Ascending aorta (tissue), 2 donors: ENCODE measurements around the gene SHE. TPM values are rescaled to one million over a fixed set of nuclear protein-coding genes. Genes with fewer than 3 reads are reported as not detected.
A peak's percentile ranks its signal among the peaks of the same experiment; 100 is the strongest.

ENCODE experiments used
- DNase-seq, 2 donors: peaks; one replicate each; pipeline ENCODE4 v3.0.0-alpha.2; 2019; ENCODE audit warnings: low spot score in 2 of 2
- H3K27ac ChIP-seq, 2 donors: fragments of 200-600 bp; sonication (generic); one replicate each; pipeline ENCODE4 v1.5.1; 2016 to 2017; ENCODE audit warnings: mild to moderate bottlenecking in 1 of 2
- H3K27me3 ChIP-seq: fragments of 200-600 bp; sonication (generic); one replicate; pipeline ENCODE4 v1.5.1; 2017
- H3K36me3 ChIP-seq, 2 donors: fragments of 200-600 bp; sonication (generic); one replicate each; pipeline ENCODE4 v1.5.1; 2016
- H3K4me1 ChIP-seq, 2 donors: fragments of 200-600 bp; sonication (generic); one replicate each; pipeline ENCODE4 v1.5.1; 2016 to 2017; ENCODE audit warnings: mild to moderate bottlenecking in 1 of 2
- H3K4me3 ChIP-seq, 2 donors: fragments of 200-600 bp; sonication (generic); one replicate each; pipeline ENCODE4 v1.5.1; 2016 to 2017; ENCODE audit warnings: mild to moderate bottlenecking in 1 of 2
- H3K9me3 ChIP-seq, 2 donors: fragments of 200-600 bp; sonication (generic); one replicate each; pipeline ENCODE4 v1.5.1; 2016
- intact Hi-C: fragments of 100-400 bp; cut with DNase I; formaldehyde crosslinking; loops from one replicate; pipeline ENCODE4 v1.15.1; 2023
- total RNA-seq: library from RNA; depleted of rRNA; stranded (reverse); fragments of >200 nt; gene quantifications from one replicate; pipeline ENCODE4 v1.1.0, GENCODE V29; 2016
- TF ChIP-seq, protein P1 (sequence below), 3 experiments: fragments of 200-600 bp in 2 of 3; fragments of 450-650 bp in 1 of 3; sonication (generic) in 2 of 3; IDR thresholded peaks; one replicate each; pipeline ENCODE4 v1.5.1; 2016 to 2019; ENCODE audit warnings: antibody characterized with exemption in 3 of 3, mild to moderate bottlenecking in 1 of 3, moderate library complexity in 1 of 3

The SHE gene
- total RNA-seq, 1 donor from 2014 or later: 107 TPM

DNA sequence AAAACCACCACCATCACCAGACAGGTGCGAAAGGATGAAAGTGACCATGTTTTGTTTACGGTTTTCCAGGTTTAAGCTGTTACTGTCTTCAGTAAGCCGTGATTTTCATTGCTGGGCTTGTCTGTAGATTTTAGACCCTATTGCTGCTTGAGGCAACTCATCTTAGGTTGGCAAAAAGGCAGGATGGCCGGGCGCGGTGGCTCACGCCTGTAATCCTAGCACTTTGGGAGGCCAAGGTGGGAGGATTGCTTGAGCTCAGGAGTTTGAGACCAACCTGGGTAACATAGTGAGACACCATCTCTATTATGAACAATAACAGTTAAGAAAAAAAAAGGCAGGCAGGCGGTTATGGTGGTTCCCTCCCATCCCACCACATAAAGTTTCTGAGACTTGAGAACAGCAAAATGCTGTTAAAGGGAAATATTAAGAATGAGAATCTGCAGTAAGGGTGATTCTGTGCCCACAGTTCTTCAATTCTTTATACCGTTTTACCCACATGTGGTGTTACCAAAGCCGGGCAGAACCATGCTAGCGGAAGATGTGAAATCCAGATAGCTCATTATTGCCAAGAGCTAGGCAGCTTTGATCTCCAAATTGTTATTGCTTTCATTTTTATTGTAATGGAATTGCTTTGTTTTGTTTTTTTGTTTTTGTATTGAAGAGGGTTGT is 34.6 kb downstream of the SHE start:
- DNase-seq: no peak
- Histone ChIP-seq H3K36me3 (peaks cover 7 to 16% of the 10 kb centered on the region in 2 donors), H3K27me3 (no peaks in the 10 kb centered on the region), H3K4me1 (peaks cover 0 to 2% of the 10 kb centered on the region in 2 donors), H3K27ac (no peak overlapping the region), H3K4me3 (no peak overlapping the region), H3K9me3 (no peaks in the 10 kb centered on the region)
- intact Hi-C loops: no loop called here
- TF ChIP-seq, protein P1, sequence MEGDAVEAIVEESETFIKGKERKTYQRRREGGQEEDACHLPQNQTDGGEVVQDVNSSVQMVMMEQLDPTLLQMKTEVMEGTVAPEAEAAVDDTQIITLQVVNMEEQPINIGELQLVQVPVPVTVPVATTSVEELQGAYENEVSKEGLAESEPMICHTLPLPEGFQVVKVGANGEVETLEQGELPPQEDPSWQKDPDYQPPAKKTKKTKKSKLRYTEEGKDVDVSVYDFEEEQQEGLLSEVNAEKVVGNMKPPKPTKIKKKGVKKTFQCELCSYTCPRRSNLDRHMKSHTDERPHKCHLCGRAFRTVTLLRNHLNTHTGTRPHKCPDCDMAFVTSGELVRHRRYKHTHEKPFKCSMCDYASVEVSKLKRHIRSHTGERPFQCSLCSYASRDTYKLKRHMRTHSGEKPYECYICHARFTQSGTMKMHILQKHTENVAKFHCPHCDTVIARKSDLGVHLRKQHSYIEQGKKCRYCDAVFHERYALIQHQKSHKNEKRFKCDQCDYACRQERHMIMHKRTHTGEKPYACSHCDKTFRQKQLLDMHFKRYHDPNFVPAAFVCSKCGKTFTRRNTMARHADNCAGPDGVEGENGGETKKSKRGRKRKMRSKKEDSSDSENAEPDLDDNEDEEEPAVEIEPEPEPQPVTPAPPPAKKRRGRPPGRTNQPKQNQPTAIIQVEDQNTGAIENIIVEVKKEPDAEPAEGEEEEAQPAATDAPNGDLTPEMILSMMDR (IDR thresholded peaks at IDR 0.05): no peak

DNA sequence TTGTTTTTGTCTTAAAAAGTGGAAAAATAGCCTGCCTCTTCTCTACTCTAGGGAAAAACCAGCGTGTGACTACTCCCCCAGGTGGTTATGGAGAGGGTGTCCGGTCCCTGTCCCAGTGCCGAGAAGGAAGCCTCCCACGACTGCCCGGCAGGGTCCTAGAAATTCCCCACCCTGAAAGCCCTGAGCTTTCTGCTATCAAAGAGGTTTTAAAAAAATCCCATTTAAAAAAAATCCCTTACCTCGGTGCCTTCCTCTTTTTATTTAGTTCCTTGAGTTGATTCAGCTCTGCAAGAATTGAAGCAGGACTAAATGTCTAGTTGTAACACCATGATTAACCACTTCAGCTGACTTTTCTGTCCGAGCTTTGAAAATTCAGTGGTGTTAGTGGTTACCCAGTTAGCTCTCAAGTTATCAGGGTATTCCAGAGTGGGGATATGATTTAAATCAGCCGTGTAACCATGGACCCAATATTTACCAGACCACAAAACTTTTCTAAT is 35.2 kb downstream of the SHE start:
- intact Hi-C loops: no loop called here
- H3K4me1 ChIP-seq: peaks cover 0 to 2% of the 10 kb centered on the region in 2 donors

DNA sequence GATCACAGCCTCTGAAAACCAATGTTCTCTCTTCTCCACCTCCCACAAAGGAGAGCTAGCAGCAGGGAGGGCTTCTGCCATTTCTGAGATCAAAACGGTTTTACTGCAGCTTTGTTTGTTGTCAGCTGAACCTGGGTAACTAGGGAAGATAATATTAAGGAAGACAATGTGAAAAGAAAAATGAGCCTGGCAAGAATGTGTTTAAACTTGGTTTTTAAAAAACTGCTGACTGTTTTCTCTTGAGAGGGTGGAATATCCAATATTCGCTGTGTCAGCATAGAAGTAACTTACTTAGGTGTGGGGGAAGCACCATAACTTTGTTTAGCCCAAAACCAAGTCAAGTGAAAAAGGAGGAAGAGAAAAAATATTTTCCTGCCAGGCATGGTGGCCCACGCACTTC is 36.0 kb downstream of the SHE start:
- intact Hi-C loops: no loop called here

More for the DNA sequence above, 35.2 kb downstream of the SHE start:
- no peak overlapping the region for H3K27ac ChIP-seq
- no peak for DNase-seq
- TF ChIP-seq, protein P1 (IDR thresholded peaks at IDR 0.05): no peak
- peaks cover 7 to 16% of the 10 kb centered on the region in 2 donors for H3K36me3 ChIP-seq
- H3K4me3 ChIP-seq: no peak overlapping the region
- no peaks in the 10 kb centered on the region for H3K9me3 ChIP-seq
- H3K27me3 ChIP-seq: no peaks in the 10 kb centered on the region

DNA sequence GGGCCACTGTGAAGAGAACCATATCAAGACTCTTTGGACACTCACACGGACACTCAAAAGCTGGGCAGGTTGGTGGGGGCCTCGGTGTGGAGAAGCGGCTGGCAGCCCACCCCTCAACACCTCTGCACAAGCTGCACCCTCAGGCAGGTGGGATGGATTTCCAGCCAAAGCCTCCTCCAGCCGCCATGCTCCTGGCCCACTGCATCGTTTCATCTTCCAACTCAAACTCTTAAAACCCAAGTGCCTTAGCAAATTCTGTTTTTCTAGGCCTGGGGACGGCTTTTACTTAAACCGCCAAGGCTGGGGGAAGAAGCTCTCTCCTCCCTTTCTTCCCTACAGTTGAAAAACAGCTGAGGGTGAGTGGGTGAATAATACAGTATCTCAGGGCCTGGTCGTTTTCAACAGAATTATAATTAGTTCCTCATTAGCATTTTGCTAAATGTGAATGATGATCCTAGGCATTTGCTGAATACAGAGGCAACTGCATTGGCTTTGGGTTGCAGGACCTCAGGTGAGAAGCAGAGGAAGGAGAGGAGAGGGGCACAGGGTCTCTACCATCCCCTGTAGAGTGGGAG is 36.5 kb downstream of the SHE start:
- no peak for DNase-seq
- Histone ChIP-seq H3K4me1 (peaks cover 0 to 2% of the 10 kb centered on the region in 2 donors), H3K27me3 (no peaks in the 10 kb centered on the region), H3K27ac (no peak overlapping the region), H3K9me3 (no peaks in the 10 kb centered on the region), H3K36me3 (peaks cover 7 to 16% of the 10 kb centered on the region in 2 donors), H3K4me3 (no peak overlapping the region)
- intact Hi-C loops: no loop called here
- TF ChIP-seq, protein P1 (IDR thresholded peaks at IDR 0.05): no peak

More for the DNA sequence above, 36.0 kb downstream of the SHE start:
- H3K36me3 ChIP-seq: peaks cover 7 to 16% of the 10 kb centered on the region in 2 donors
- no peaks in the 10 kb centered on the region for H3K27me3 ChIP-seq
- TF ChIP-seq, protein P1 (IDR thresholded peaks at IDR 0.05): no peak
- no peak overlapping the region for H3K4me3 ChIP-seq
- H3K4me1 ChIP-seq: peaks cover 0 to 2% of the 10 kb centered on the region in 2 donors
- H3K9me3 ChIP-seq: no peaks in the 10 kb centered on the region
- DNase-seq: no peak
- H3K27ac ChIP-seq: no peak overlapping the region

DNA sequence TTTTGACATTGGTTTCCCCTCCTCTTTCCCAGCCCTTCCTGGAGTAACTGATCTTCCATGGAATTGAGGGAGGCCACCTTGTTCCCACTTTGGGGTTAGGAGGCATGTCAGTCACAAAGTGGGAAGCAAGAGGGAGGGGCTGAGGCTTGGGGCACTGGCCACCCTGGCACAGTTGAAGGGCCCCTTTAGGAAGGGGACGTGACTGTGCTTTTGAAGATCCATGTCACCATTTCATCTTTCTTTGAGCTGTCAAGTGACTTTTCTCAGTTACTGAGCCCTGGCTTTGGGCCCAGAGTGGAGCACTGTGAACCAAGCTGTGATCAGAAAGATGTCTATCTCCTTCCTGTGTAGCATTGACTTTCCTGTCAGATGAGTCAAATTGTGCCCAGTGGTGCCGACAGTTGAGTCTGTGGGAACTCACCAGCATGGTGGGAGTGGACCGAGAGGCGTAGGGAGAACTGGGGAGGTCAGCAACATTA is 38.7 kb downstream of the SHE start:
- intact Hi-C loops: no loop called here
- Histone ChIP-seq H3K27ac (peak overlapping the region; percentile 22 to 27), H3K4me1 (peaks cover 0 to 2% of the 10 kb centered on the region in 2 donors), H3K27me3 (no peaks in the 10 kb centered on the region), H3K9me3 (no peaks in the 10 kb centered on the region), H3K36me3 (peaks cover 7 to 17% of the 10 kb centered on the region in 2 donors), H3K4me3 (no peak overlapping the region)
- DNase-seq: no peak
- TF ChIP-seq, protein P1 (IDR thresholded peaks at IDR 0.05): no peak
